Measurements from ENCODE around the gene GNG4. TPM values are rescaled to one million over a fixed set of nuclear protein-coding genes. Genes with fewer than 3 reads are reported as not detected.
"Not testable (repeated sequence)": the region's sequence is repeated elsewhere in the genome, so short reads cannot be mapped to it uniquely, and the experiment has no call there.

GNG4 gene
- total and polyA plus RNA-seq, 7 donors: 0.04 to 0.41 (median 0.05) TPM; not detected in 4

DNA sequence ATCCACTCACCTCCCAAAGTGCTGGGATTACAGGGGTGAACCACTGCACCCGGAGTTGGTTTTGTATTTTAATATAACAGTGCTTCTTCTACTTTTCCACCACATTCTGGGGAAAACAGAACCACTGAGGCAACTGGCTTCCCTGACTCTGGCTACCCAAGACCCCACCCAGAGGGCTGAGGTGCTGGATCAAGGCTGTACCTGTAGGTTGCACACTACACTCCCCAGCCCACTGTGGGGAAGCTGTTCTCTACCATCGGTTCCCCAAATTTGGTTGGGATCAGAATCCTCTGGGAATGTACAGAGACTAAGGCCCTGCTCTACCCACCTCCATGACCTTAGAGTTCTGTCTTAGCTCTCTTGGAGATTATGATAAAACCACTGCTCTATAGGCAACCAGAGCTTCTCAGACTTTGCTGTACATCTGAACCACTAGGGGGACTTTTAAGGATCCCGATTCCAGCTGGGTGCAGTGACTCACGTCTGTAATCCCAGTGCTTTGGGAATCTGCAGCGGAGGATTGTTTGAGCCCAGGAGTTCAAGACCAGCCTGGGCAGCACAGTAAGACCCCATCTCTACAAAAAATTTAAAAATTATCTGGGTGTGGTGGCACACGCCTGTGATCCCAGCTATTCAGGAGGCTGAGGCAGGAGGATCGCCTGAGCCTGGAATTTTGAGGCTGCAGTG is 51.6 kb downstream of the GNG4 start:
- H3K4me1 ChIP-seq: no peaks in the 10 kb centered on the region
- 68 to 72% (median 68%) methylated on average over 7 of the region's 7 CpGs for WGBS, 3 donors
- ATAC-seq (no peak), DNase-seq (no peak)
- TF ChIP-seq, protein P1, sequence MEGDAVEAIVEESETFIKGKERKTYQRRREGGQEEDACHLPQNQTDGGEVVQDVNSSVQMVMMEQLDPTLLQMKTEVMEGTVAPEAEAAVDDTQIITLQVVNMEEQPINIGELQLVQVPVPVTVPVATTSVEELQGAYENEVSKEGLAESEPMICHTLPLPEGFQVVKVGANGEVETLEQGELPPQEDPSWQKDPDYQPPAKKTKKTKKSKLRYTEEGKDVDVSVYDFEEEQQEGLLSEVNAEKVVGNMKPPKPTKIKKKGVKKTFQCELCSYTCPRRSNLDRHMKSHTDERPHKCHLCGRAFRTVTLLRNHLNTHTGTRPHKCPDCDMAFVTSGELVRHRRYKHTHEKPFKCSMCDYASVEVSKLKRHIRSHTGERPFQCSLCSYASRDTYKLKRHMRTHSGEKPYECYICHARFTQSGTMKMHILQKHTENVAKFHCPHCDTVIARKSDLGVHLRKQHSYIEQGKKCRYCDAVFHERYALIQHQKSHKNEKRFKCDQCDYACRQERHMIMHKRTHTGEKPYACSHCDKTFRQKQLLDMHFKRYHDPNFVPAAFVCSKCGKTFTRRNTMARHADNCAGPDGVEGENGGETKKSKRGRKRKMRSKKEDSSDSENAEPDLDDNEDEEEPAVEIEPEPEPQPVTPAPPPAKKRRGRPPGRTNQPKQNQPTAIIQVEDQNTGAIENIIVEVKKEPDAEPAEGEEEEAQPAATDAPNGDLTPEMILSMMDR (IDR thresholded peaks at IDR 0.05): no peak
- intact Hi-C loops (cut with DNase I): no loop called here
- H3K4me3 ChIP-seq: no peak overlapping the region
- no peak overlapping the region for H3K27ac ChIP-seq
- no peaks in the 10 kb centered on the region for H3K9me3 ChIP-seq
- no peaks in the 10 kb centered on the region for H3K36me3 ChIP-seq (ENCODE audit: insufficient read depth in 1 of 2, low read depth in 1 of 2)
- no peaks in the 10 kb centered on the region for H3K27me3 ChIP-seq (ENCODE audit: insufficient read depth in 3 of 3, low read length in 2 of 3)

GRCh38 chr1:235595079-235595478 is 54.5 kb downstream of the GNG4 start:
- DNase-seq (no peak), ATAC-seq (no peak)
- Histone ChIP-seq H3K4me1 (no peaks in the 10 kb centered on the region), H3K9me3 (no peaks in the 10 kb centered on the region), H3K36me3 (ENCODE audit: insufficient read depth in 1 of 2, low read depth in 1 of 2) (no peaks in the 10 kb centered on the region), H3K27ac (no peak overlapping the region), H3K27me3 (ENCODE audit: insufficient read depth in 3 of 3, low read length in 2 of 3) (no peaks in the 10 kb centered on the region), H3K4me3 (no peak overlapping the region)
- TF ChIP-seq, protein P1 (IDR thresholded peaks at IDR 0.05): no peak
- WGBS, 3 donors: 74 to 77% (median 76%) methylated on average over 8 of the region's 8 CpGs
- intact Hi-C loops (cut with DNase I): no loop called here

DNA sequence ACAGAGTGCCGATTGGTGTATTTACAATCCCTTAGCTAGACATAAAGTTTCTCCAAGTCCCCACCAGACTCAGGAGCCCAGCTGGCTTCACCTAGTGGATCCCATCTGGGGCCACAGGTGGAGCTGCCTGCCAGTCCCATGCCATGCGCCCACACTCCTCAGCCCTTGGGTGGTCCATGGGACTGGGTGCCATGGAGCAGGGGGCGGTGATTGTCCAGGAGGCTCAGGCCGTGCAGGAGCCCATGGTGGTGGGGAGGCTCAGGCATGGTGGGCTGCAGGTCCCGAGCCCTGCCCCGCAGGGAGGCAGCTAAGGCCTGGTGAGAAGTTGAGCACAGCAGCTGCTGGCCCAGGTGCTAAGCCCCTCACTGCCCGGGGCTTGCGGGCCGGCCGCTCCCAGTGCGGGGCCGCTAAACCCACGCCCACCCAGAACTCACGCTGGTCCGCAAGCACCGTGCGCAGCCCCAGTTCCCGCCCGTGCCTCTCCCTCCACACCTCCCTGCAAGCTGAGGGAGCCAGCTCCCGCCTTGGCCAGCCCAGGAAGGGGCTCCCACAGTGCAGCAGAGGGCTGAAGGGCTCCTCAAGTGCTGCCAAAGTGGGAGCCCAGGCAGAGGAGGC is 55.2 kb downstream of the GNG4 start:
- H3K4me3 ChIP-seq; ATAC-seq; H3K27me3 ChIP-seq (ENCODE audit: insufficient read depth in 3 of 3, low read length in 2 of 3); H3K9me3 ChIP-seq; H3K27ac ChIP-seq; H3K36me3 ChIP-seq (ENCODE audit: insufficient read depth in 1 of 2, low read depth in 1 of 2); DNase-seq; H3K4me1 ChIP-seq; intact Hi-C loops (cut with DNase I): not testable (repeated sequence)
- 92 to 93% (median 93%) methylated on average over 20 of the region's 20 CpGs for WGBS, 3 donors

DNA sequence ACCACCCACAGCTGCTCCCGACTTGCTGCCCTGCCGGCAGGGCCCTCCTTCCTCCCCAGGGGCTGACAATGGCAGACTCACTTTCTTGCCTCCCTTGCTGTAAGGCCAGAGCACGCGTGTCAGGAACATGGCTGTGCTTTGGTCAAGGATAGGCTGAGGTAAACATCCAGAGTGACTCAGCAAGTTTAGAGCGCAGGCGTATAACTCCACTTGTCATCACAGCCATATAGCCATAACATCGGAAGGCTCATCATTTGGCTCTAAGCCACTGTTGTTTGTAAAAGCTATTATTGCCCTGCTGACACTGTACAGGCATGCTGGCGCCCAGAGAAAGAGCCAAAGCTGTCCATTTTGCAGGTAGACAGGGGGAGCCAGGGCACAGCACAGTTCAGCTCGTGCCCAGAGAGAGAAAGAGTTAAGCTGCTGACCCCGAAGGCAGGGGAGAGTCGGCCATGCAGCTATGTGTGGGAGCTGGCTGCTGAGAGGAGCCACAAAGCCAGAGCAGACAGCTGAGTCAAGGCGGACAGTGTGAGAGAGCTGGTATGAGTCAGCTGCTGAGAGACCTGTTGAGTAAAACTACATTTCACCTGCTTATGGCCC is 60.6 kb downstream of the GNG4 start:
- 78 to 81% (median 81%) methylated on average over 12 of the region's 12 CpGs for whole genome bisulfite sequencing, 3 donors
- Histone ChIP-seq H3K36me3 (ENCODE audit: insufficient read depth in 1 of 2, low read depth in 1 of 2) (no peaks in the 10 kb centered on the region), H3K9me3 (no peaks in the 10 kb centered on the region), H3K27ac (no peak overlapping the region), H3K4me3 (no peak overlapping the region), H3K27me3 (ENCODE audit: insufficient read depth in 3 of 3, low read length in 2 of 3) (peaks cover 0 to 18% (median 0%) of the 10 kb centered on the region in 3 donors), H3K4me1 (no peaks in the 10 kb centered on the region)
- DNase-seq (no peak), ATAC-seq (no peak)
- TF ChIP-seq, protein P1 (IDR thresholded peaks at IDR 0.05): no peak
- intact Hi-C loops (cut with DNase I): no loop called here

- Histone ChIP-seq H3K4me1 (no peaks in the 10 kb centered on the region), H3K4me3 (no peak overlapping the region), H3K27me3 (ENCODE audit: insufficient read depth in 3 of 3, low read length in 2 of 3) (peaks cover 0 to 18% (median 0%) of the 10 kb centered on the region in 3 donors), H3K27ac (no peak overlapping the region), H3K9me3 (no peaks in the 10 kb centered on the region), H3K36me3 (ENCODE audit: insufficient read depth in 1 of 2, low read depth in 1 of 2) (no peaks in the 10 kb centered on the region)
- TF ChIP-seq, protein P1 (IDR thresholded peaks at IDR 0.05): no peak
- WGBS, 3 donors: 89 to 97% (median 95%) methylated on average over 8 to 9 of the region's 9 CpGs
- DNase-seq (no peak), ATAC-seq (no peak)
- intact Hi-C loops (cut with DNase I): no loop called here
These were observed 61.4 kb downstream of the GNG4 start for GRCh38 chr1:235588156-235588555.

Data from psoas muscle (tissue), 8 donors.